Lower leg skin (tissue), 4 donors: ENCODE results near the gene NECTIN1. TPM values are rescaled to one million over a fixed set of nuclear protein-coding genes. Genes with fewer than 3 reads are reported as not detected.

Experiments
- DNase-seq, 2 donors: peaks; one replicate each; pipeline ENCODE4 v3.0.0-alpha.2; 2019; ENCODE audit warnings: low spot score in 2 of 2
- H3K4me3 ChIP-seq: fragments of 200-600 bp; sonication (generic); 2 replicates; pipeline ENCODE4 v1.5.1; 2017; ENCODE audit warnings: mild to moderate bottlenecking, low read depth; ENCODE audit not compliant: poor library complexity, severe bottlenecking
- CTCF ChIP-seq, 3 donors: fragments of 450-650 bp; IDR thresholded peaks; one replicate each; pipeline ENCODE4 v1.5.1; 2016; ENCODE audit warnings: antibody characterized with exemption in 3 of 3, mild to moderate bottlenecking in 3 of 3, moderate library complexity in 2 of 3
- POLR2A ChIP-seq, 2 donors: fragments of 450-650 bp; IDR thresholded peaks; one replicate each; pipeline ENCODE4 v1.6.1; 2016 to 2017; ENCODE audit warnings: antibody characterized with exemption in 2 of 2, mild to moderate bottlenecking in 1 of 2, moderate library complexity in 1 of 2
- WGBS, 2 donors: methylation state at CpG; one replicate each; pipeline ENCODE4 v1.1.5; 2018; 5-methylcytosine and 5-hydroxymethylcytosine counted together
- intact Hi-C: fragments of 100-400 bp; cut with DNase I; formaldehyde crosslinking; loops from one replicate; pipeline ENCODE4 v1.15.0; 2023; ENCODE audit warnings: low total_unique reads
- total RNA-seq, 4 donors: library from RNA; depleted of rRNA; stranded (reverse); fragments of >200 nt; gene quantifications; one replicate each; pipeline ENCODE4 v1.1.0, GENCODE V29; 2016

NECTIN1 gene
- total RNA-seq, 4 donors from 2014 or later, result 111 to 142 (median 130) TPM

- WGBS, 2 donors, result 84 to 88% methylated on average over 4 of the region's 4 CpGs
- intact Hi-C loops, result no loop called here
- no peak for DNase-seq
- TF ChIP-seq POLR2A (IDR thresholded peaks at IDR 0.05) (no peak), CTCF (IDR thresholded peaks at IDR 0.05) (no peak)
- no peak overlapping the region for H3K4me3 ChIP-seq
Measured at GRCh38 chr11:119754199-119754598, 25.2 kb upstream of the NECTIN1 start.

GRCh38 chr11:119752946-119753345, 23.9 kb upstream of the NECTIN1 start:
- H3K4me3 ChIP-seq, result no peak overlapping the region
- no peak for DNase-seq
- 32 to 36% methylated on average over 3 of the region's 3 CpGs for WGBS, 2 donors
- intact Hi-C loops, result no loop called here
- TF ChIP-seq POLR2A (IDR thresholded peaks at IDR 0.05) (no peak), CTCF (IDR thresholded peaks at IDR 0.05) (no peak)

- TF ChIP-seq CTCF (IDR thresholded peaks at IDR 0.05), result no peak
- no peak for TF ChIP-seq POLR2A (IDR thresholded peaks at IDR 0.05)
- WGBS, 2 donors, result 52 to 63% methylated on average over 5 of the region's 5 CpGs
- no peak for DNase-seq
- no peak overlapping the region for H3K4me3 ChIP-seq
- intact Hi-C loops, result no loop called here
Measured at GRCh38 chr11:119752345-119752871, 23.4 kb upstream of the NECTIN1 start.

GRCh38 chr11:119750056-119750455, 21.1 kb upstream of the NECTIN1 start:
- no peak overlapping the region for H3K4me3 ChIP-seq
- TF ChIP-seq POLR2A (IDR thresholded peaks at IDR 0.05) (no peak), CTCF (IDR thresholded peaks at IDR 0.05) (no peak)
- WGBS, 2 donors, result 83 to 84% methylated on average over 6 to 8 of the region's 8 CpGs
- no peak for DNase-seq
- intact Hi-C loops, result no loop called here

GRCh38 chr11:119749006-119749565, 20.1 kb upstream of the NECTIN1 start:
- no peak overlapping the region for H3K4me3 ChIP-seq
- 81 to 82% methylated on average over 9 of the region's 9 CpGs for WGBS, 2 donors
- TF ChIP-seq CTCF (IDR thresholded peaks at IDR 0.05), result no peak
- no peak for DNase-seq
- intact Hi-C loops, result no loop called here
